Erythroblast (primary cell): ENCODE measurements around the gene TAGLN2.

ENCODE experiments used
- GATA1 ChIP-seq: IDR thresholded peaks from 2 replicates; pipeline ENCODE4 v1.6.1; 2011; ENCODE audit warnings: low read depth, mild to moderate bottlenecking, control low read depth, low read length, moderate library complexity
- POLR2A ChIP-seq: IDR thresholded peaks from 2 replicates; pipeline ENCODE4 v1.6.1; 2011; ENCODE audit warnings: mild to moderate bottlenecking, low read length

- no peak for TF ChIP-seq POLR2A
- TF ChIP-seq GATA1, result no peak
Measured at GRCh38 chr1:159943278-159943640, 18.0 kb upstream of the TAGLN2 start.
